NCI-H460 (cell line): ENCODE results near the gene DHX34. TPM values are rescaled to one million over a fixed set of nuclear protein-coding genes. Genes with fewer than 3 reads are reported as not detected.
"Not testable (repeated sequence)": the region's sequence is repeated elsewhere in the genome, so short reads cannot be mapped to it uniquely, and the experiment has no call there.

Experiments used
- DNase-seq: peaks from one replicate; pipeline ENCODE4 v3.0.0-alpha.2; 2016; ENCODE audit warnings: low read depth; ENCODE audit errors: extremely low read depth
- total RNA-seq: library from RNA; depleted of rRNA; stranded (reverse); fragments of >200 nt; shearing (Covaris generic); gene quantifications from 2 replicates; pipeline ENCODE4 v1.2.3, GENCODE V29; 2014

The DHX34 gene
- total RNA-seq, 1 experiment from 2014 or later: 18.0 TPM

DNA sequence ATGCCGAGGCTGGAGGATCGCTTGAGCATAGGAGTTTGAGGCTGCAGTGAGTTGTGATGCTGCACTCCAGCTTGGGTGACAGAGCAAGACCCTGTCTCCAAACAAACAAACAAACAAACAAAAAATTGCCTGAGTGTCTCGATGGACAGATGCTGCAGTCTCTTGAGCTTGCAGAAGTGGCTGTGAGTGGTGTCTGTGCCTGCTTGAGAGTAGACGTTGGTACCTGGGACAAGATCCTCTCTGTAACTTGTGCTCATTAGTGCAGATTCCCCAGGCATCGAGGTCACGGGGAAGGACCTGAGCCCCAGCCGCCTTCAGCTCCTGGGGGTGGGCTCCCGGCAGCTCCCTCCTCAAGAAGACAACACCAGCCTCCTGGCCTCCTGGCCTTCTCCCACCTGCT, 25.7 kb upstream of the DHX34 start:
- DNase-seq: no peak

DNA sequence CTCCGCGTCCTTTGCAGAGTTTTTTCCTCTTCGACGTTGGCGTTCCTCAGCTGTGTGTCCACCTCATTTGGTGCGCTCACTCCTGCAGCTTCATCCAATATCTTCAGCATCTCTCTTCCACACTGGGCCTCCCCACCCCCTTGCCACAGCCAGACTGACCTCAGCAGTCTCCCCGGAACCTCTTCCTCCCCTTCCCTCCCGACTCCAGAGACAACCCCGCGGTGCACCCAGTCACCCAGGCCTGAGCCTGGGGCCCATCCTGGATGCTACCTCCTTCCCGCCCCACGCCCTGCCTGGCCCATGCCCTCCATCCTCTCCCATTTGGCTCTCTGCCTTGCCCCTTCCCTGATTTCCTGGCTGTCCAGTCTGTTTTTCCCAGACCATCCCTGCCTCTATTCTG, 25.2 kb upstream of the DHX34 start:
- DNase-seq: no peak

DNA sequence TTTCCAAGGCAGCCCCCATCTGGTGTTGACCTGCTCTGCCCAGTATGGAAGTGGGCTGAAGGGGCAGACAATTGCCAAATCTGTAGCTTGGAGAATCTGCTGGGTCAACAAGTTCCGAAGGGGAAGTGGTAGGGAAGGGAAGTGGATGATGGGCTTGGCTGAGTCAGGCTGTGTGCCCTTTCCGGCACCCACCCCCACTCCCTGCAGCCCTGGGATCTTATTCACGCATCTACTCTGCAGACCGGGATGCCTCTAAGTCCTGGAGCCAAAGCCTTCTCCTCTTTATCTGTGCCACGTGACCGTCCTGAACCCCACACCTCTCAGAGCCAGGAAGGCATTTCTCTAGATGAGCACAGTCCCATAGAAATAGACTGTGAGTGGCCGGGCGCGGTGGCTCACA, 24.6 kb upstream of the DHX34 start:
- DNase-seq: no peak

DNA sequence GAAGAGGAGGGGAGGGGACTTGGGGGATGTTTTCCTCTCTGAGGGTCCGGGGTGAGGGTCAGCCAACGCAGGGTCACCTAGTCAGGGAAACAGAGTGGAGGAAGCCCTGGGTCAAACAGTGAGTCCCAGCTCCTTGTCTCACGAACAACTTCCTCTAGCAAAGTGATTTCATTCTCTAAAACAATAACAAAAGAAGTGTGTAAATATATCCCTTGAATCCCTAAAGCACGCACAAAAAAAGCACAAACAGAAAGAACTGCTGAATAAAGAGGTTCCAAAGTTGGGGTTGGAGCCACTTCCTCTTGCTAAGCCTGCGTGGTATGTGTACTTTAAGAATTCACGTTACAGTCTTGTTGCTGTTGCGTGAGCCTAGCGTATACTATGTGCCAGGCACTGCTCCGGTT, 18.6 kb upstream of the DHX34 start:
- no peak for DNase-seq

- no peak for DNase-seq
Measured at GRCh38 chr19:47331490-47331889, 17.6 kb upstream of the DHX34 start.

DNA sequence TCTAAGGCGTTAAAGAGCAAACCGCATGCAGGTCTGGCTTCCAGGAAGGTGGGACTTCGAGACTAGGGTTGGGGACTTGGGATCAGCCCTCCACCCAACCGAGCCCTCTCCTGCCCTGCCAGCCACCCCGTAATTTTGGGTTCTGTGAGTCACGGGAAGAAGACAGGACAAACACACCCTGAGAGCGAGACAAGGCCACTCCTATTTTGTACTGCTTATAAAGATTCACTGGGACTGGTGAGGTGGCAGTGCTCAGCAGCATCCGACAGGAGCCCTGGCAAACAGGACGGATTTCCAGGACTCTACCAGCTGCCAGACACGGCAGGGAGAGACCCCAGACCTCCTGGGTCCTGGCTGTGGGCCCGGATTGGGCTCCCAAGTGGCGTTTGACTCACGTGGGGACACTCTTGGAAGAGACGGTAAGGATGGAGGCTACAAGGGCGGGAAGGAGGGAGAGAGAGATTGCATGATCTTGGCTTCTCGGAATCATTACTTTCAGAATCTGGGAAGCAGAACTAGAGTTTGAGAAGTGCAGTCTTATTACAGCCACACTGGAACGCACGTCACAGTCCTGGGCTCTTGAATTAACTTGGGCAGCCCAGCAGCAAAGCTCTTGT, 17.1 kb upstream of the DHX34 start, which contains the start of gene C5AR2:
TSS of gene C5AR2 (plus strand) at position 245 of the 617 bp plus-strand sequence. CDS start 8,625 bp downstream, outside the sequence.
- DNase-seq: no peak

DNA sequence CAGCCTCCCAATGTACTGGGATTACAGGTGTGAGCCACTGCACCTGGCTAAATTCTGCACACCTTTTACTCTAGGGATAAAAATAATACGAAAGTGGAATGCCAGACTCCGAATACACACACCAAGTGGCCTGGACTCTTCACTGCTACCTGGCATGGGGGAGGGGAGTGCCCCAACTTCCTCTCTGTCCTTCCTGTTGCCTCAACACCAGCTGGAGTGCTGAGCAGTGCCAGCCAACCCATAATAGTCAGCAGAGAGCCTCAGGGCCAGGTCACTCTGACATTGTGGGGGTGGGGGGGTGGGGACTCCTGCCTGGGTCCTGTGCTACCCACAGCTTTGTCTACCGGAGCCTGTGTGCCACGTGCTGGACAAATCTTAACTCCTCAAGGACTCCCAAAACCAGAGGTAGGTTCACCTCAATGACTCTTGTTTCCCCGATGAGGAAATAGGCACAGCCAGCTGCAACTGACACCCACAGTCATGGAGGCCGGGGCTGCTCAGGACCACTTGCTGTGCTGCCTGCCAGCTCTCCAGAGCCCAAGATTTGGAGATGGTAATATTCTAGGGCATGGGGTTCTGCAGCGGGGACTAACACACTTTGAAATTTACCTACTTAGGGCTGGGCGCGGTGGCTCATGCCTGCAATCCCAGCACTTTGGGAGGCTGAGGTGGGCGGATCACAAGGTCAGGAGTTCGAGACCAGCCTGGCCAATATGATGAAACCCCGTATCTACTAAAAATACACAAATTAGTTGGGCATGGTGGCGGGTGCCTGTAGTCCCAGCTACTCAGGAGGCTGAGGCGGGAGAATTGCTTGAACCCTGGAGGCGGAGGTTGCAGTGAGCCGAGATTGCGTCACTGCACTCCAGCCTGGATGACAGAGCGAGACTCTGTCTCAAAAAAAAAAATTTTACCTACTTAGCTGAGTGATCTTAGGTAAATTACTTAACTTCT, 12.1 kb upstream of the DHX34 start:
- not testable (repeated sequence) for DNase-seq

GRCh38 chr19:47339196-47339880, 9.8 kb upstream of the DHX34 start:
- DNase-seq: no peak

DNA sequence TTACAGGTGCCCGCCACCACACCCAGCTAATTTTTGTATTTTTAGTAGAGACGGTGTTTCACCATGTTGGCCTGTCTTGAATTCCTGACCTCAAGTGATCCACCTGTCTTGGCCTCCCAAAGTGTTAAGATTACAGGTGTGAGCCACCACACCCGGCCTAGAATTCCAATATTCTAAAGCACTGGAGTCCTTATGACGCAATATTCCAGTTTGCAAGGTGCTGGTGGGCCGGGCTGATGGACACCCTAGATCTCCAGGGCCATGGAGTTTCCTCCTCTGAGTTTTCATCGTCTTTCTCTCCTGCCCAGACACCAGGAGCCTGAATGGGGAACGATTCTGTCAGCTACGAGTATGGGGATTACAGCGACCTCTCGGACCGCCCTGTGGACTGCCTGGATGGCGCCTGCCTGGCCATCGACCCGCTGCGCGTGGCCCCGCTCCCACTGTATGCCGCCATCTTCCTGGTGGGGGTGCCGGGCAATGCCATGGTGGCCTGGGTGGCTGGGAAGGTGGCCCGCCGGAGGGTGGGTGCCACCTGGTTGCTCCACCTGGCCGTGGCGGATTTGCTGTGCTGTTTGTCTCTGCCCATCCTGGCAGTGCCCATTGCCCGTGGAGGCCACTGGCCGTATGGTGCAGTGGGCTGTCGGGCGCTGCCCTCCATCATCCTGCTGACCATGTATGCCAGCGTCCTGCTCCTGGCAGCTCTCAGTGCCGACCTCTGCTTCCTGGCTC, 8.5 kb upstream of the DHX34 start:
- DNase-seq: no peak

GRCh38 chr19:47341734-47342133, 7.4 kb upstream of the DHX34 start:
- no peak for DNase-seq

GRCh38 chr19:47343194-47343802, 5.8 kb upstream of the DHX34 start:
- no peak for DNase-seq

- no peak for DNase-seq
Measured at GRCh38 chr19:47344425-47344824, 4.7 kb upstream of the DHX34 start.

DNA sequence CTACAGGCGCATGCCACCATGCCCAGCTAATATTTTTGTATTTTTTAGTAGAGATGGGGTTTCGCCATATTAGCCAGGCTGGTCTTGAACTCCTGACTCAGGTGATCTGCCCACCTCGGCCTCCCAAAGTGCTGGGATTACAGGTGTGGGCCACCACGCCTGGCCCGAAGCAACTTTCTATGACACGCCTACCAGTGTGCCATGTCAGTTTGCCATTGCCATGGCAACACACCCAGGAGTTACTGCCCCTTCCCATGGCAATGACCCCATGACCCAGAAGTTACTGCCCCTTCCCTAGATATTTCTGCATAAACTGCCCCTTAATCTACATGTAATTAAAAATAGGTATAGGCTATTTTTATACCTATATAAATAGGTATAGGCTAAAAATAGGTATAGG, 3.1 kb upstream of the DHX34 start:
- not testable (repeated sequence) for DNase-seq

- no peak for DNase-seq
Measured at GRCh38 chr19:47350630-47351029, 1.5 kb downstream of the DHX34 start.

GRCh38 chr19:47351548-47351947, 2.4 kb downstream of the DHX34 start:
- no peak for DNase-seq

DNA sequence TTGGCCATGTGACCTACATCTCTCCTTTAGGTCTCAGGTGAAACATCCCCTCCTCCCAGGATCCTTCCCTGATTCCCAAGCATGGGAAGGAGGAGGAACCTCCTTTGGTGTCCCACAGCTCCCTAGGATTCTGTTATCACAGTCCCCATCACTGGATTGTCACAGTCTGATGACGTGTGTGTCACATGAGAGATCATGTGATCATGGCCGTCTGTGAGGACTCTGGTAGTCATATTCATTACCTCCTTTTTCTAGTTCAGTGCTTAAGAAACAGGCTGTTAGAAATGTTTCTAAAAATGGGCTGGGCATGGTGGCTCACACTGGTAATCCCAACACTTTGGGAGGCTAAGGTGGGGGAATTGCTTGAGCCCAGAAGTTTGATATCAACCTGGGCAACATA, 3.0 kb downstream of the DHX34 start:
- no peak for DNase-seq

- no peak for DNase-seq
Measured at GRCh38 chr19:47353307-47353712, 4.2 kb downstream of the DHX34 start.

- DNase-seq: no peak
Measured at GRCh38 chr19:47356900-47357299, 7.8 kb downstream of the DHX34 start.

GRCh38 chr19:47357788-47358680, 8.9 kb downstream of the DHX34 start:
- DNase-seq: no peak
